Fibroblast of mammary gland (primary cell): Measurements from ENCODE around the gene MYO7B.

Experiments
- DNase-seq: peaks from one replicate; pipeline ENCODE4 v3.0.0-alpha.2; 2010; ENCODE audit warnings: low read depth
- H3K4me3 ChIP-seq: 2 replicates; pipeline ENCODE4 v1.5.1; 2011; ENCODE audit warnings: low read depth, mild to moderate bottlenecking, low read length, moderate library complexity; ENCODE audit not compliant: control insufficient read depth
- TF ChIP-seq, protein P1 (sequence below): conservative IDR thresholded peaks from 2 replicates; pipeline ENCODE4 v1.5.1; 2011; ENCODE audit warnings: low read depth, low read length, inconsistent platforms; ENCODE audit not compliant: control insufficient read depth, insufficient read depth

The MYO7B gene

DNA sequence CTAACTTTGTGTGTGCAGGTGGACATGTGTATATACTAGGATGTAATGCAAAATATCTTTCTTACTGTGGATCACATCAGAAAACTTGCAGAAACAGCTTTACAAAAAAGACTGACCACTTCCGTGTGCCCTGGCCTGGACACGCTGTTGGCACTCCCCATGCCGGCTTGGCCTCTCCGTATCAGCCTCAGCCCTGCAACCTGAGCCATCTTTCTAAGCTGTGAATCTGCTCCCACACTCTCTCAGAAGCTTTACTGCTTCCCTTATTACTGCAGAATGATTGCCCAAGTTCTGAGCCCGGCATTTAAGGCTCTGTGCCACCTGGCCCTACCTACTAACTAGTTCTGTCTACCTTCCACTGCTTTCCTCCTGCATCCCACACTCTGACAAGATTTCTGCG is 37.8 kb downstream of the MYO7B start:
- TF ChIP-seq, protein P1, sequence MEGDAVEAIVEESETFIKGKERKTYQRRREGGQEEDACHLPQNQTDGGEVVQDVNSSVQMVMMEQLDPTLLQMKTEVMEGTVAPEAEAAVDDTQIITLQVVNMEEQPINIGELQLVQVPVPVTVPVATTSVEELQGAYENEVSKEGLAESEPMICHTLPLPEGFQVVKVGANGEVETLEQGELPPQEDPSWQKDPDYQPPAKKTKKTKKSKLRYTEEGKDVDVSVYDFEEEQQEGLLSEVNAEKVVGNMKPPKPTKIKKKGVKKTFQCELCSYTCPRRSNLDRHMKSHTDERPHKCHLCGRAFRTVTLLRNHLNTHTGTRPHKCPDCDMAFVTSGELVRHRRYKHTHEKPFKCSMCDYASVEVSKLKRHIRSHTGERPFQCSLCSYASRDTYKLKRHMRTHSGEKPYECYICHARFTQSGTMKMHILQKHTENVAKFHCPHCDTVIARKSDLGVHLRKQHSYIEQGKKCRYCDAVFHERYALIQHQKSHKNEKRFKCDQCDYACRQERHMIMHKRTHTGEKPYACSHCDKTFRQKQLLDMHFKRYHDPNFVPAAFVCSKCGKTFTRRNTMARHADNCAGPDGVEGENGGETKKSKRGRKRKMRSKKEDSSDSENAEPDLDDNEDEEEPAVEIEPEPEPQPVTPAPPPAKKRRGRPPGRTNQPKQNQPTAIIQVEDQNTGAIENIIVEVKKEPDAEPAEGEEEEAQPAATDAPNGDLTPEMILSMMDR: no peak
- H3K4me3 ChIP-seq: no peak overlapping the region
- no peak for DNase-seq

DNA sequence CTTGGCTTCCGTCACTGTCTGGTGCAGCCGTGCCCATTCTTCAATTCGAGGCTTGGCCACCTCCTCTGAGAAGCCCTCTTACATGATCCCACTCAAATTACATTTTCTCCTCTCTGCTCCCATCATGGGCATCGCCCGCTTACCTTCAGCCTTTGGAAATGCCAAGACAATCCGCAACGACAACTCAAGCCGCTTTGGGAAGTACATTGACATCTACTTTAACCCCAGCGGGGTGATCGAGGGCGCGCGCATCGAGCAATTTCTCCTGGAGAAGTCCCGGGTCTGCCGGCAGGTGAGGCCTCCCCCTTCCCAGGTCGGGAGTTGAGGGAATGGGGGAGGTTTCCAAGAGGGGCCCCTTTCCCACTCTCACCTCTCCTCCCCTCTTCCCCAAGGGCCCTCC is 38.3 kb downstream of the MYO7B start:
- H3K4me3 ChIP-seq: no peak overlapping the region
- DNase-seq: no peak
- TF ChIP-seq, protein P1: no peak

DNA sequence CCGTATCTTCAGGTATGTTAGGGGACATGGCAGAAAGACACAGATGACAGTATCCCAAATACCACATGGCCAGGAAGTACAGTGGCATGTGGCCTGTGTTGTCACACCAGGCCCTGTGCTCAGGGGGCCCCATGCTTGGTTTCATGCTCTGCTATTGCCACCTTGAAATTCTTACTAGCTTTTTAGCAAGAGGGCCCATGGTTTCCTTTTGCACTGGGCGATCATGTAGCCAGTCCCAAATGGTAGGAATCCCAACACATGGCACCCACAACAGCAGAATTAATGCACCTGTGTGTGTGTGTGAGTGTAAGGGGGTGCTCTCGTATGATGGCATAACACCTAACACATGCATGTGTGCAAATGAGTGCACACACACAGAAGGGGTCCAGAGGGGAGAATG is 39.2 kb downstream of the MYO7B start:
- DNase-seq: no peak
- no peak overlapping the region for H3K4me3 ChIP-seq
- TF ChIP-seq, protein P1: no peak

DNA sequence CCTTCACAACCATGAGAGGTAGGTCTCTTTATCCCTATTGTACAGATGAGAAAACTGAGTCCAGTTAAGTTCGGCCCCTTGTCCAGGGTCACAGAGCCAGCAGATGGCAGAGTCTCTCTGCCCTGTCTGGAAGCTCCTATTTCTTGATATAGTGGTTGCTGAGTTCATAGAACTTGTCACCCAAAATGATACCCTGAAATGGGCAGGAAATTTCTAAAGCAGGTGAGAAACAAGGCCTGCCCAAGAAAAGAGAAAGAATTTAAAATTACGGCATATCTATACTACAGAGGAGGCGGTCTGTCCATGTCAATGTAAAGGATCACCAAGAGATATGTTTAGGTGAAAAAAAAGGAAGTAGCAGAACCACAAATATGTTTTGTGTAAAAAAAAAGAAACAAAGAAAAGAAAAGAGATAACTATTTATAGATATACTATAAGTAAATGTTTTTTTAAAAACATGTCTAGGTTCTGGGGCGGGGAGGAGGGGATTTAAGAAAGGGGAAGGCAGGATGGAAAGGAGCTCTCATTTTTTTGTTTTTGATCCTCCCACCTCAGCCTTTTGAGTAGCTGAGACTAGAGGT is 39.8 kb downstream of the MYO7B start:
- no peak overlapping the region for H3K4me3 ChIP-seq
- DNase-seq: no peak
- TF ChIP-seq, protein P1: no peak

DNA sequence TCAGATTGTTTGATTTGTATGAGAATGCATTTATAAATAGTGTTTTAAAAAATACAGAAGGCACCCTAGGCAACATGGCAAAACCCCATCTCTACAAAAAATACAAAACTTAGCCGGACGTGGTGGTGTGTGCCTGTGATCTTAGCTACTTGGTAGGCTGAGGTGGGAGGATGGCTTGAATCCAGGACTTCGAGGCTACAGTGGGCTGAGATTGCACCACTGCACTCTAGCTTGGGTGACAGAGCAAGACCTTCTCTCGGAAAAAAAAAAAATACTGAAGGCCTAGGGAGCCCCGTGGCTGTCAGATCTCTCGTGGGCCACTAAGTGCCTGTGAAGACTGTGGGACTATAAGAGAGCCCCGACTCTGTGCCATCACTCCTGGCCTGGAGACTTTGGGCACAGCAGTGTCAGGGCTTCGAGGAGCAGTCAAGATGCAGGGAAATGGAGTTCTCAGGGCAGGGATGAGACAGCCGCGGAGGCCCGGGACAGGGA is 40.5 kb downstream of the MYO7B start:
- H3K4me3 ChIP-seq: no peak overlapping the region
- TF ChIP-seq, protein P1: no peak
- peak; percentile 42 for DNase-seq

DNA sequence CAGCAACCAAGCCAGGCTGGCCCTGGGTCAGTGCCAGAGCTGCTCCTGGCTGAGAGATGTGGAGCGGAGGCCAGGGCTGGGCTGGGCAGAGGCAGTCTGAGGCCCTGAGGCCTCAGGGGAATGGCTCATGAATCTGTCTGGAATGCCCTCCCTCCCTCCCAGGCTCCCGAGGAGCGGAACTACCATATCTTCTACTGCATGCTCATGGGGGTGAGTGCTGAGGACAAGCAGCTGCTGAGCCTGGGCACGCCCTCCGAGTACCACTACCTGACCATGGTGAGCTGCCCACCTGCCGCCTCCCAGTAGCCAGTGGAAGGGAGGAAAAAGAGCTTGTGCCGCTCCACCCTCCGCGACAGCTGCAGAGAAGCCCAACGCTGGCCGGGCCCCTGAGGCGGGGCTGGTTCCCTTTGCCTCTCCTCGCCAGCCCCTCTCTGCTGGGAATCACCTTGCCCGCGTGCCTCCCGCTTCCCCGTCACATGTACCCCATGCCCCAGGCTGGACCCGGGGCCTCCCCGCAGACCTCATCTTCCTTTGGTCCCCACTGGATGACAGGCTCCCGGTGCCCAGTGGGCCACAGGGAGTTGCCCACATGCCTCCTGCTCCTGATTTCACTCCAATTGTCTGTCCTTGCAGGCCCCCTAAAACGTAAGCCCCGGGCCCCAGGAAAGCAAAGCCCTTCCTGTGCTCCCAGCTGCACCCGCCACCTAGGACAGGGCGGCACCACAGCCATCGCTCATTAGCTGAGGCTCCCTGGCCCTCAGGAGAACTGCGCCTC is 41.1 kb downstream of the MYO7B start:
- TF ChIP-seq, protein P1: no peak
- no peak overlapping the region for H3K4me3 ChIP-seq
- peak; percentile 70 for DNase-seq
